Middle frontal gyrus (tissue), 1 donor: ENCODE data around the gene ZNF625.
"Not testable (repeated sequence)": the region's sequence is repeated elsewhere in the genome, so short reads cannot be mapped to it uniquely, and the experiment has no call there.

Experiments
- DNase-seq: peaks from one replicate; pipeline ENCODE4 v3.0.0-alpha.2; 2015; ENCODE audit warnings: low spot score; ENCODE audit errors: extremely low spot score

ZNF625 gene

GRCh38 chr19:12139269-12139668 lies 17.3 kb downstream of the ZNF625 start:
- no peak for DNase-seq

- DNase-seq, result no peak
Observed at GRCh38 chr19:12137221-12137940, 19.2 kb downstream of the ZNF625 start.

DNA sequence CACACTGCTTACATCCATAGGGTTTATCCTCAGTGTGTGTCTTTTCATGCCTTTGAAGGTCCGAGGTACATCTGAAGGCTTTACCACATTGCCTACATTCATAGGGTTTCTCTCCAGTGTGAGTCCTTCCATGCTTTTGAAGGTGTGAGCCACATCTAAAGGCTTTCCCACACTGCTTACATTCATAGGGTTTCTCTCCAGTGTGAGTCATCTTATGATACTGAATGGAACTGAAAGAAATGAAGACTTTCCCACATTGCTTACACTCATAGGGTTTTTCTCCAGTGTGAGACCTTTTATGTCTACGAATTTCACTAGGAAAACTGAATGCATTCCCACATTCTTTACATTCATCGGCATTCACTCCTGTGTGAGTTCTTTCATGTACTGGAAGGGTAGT lies 23.5 kb downstream of the ZNF625 start:
- no peak for DNase-seq

DNA sequence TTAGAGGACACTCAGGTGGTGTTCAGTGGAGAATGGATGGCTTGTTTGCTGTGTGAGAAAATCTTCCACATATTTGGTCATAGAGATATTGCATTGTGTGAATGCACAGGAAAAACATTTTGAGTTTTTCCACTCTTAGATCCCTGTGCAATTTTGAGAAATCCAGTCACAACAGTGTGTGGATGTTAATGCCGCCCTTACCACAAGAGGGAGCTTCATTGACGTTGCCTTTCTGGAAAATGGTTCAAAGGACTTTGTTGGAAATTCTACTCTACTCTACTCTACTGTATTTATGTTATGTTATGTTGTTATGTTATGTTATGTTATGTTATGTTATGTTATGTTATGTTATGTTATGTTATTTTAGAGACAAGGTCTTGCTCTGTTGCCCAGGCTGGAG lies 29.8 kb downstream of the ZNF625 start:
- DNase-seq, result no peak

DNA sequence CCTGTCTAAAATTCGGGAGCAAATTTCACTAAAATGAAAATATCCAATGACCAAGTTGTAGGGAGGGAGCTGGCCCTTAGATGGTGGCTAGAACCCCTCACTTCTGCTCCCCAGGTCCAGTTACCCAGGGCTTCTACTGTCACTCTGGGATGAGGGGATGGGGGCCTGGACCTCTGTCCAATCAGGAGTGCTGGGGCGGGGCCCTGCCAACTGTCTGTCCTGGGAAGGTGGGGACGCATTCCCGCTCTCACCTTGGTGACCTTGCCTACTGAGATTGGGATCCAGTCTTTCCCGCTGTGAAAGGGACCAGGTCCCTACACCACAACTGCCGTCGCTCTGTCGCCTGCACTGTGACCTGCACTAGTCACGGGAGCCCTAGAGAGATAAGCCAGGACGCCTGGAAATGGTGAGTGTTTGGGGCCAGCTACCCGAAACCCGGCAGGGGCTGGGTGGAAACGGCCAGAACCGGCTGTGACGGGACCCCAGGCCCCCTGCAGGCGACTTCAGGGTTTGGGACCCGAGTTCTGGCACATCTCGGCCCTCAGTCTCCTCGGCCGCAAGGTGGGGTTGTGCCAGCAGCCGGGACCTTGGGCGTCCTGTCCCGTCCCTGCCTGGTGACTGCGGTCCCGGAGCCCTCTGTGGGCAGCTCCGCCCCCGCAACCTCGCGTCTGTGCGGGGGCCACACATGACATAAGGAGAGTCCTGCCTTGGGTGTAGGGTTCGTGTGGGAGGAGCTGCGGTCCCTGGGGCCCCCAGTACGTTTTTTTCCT lies 39.1 kb downstream of the ZNF625 start:
- no peak for DNase-seq

GRCh38 chr19:12113121-12113520 lies 43.4 kb downstream of the ZNF625 start:
- DNase-seq, result no peak

DNA sequence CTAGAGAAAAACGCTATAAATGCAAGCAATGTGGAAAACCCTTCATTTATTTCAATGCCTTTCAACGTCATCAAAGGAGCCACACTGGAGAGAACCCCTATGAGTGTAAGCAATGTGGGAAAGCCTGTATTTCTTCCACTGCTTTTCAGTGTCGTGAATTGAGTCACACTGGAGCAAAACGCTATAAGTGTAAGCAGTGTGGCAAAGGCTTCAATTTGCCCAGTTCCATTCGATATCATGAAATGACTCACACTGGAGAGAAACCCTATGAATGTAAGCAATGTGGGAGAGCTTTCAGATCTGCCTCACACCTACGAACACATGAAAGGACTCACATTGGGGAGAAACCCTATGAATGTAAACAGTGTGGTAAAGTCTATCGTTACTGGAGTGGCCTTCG lies 43.8 kb downstream of the ZNF625 start:
- DNase-seq, result no peak

- DNase-seq, result no peak
Observed at GRCh38 chr19:12111943-12112637, 44.4 kb downstream of the ZNF625 start.

- DNase-seq, result no peak
Observed at GRCh38 chr19:12111176-12111575, 45.4 kb downstream of the ZNF625 start.

GRCh38 chr19:12103909-12104308 lies 52.6 kb downstream of the ZNF625 start:
- not testable (repeated sequence) for DNase-seq

DNA sequence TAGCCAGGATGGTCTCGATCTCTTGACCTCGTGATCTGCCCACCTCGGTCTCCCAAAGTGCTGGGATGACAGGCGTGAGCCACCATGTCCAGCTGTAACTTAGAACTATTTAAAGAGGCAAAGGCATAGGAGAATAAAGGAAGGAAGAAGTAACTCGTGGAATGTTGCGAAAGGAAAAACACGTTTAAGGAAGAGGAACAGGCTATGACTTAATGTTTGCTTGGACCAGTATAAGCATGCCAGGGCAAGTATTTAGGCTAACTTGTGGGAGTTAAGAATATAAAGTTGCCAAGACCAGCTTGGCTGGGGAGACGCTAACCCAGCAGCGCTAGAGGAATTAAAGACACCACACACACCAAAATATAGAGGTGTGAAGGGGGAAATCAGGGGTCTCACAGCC lies 58.5 kb downstream of the ZNF625 start:
- no peak for DNase-seq

DNA sequence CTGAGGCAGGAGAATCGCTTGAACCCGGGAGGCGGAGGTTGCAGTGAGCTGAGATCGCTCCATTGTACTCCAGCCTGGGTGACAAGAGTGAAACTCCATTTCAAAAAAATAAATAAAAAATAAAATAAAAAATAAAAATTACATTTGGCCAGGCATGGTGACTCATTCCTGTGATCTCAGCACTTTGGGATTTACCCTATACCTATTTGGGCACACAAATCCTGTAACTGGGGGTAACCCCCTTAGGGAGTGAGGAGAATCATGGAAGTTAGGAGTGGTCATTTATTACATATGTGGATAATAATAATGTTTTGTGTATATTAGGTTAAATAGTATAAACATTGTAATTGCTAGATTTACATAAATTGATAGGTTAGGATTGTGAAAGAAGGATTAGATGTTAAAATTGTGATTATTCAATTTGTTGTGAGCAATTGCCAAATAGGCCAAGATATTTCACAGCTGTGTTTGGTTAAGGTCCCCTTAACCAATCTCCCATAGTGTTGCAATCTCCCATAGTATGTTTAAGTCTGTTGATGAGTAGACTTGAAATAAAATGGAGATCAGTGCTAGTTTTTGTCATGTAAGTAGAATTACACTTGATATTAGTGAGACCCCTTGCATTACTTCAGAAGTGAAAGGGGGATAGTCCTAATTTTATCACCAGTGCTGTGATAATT lies 61.3 kb downstream of the ZNF625 start:
- no peak for DNase-seq
